Hepatocyte (in vitro differentiated cells): Measurements from ENCODE around the gene BIN1. TPM values are rescaled to one million over a fixed set of nuclear protein-coding genes. Genes with fewer than 3 reads are reported as not detected.

Experiments used
- DNase-seq: peaks from one replicate; pipeline ENCODE4 v3.0.0-alpha.2; 2016; ENCODE audit warnings: low spot score
- H2AFZ ChIP-seq: fragments of 200-600 bp; sonication (generic); 2 replicates; pipeline ENCODE4 v1.6.0; 2016; ENCODE audit warnings: antibody characterized with exemption, mild to moderate bottlenecking
- H3K27ac ChIP-seq: fragments of 200-600 bp; sonication (generic); 2 replicates; pipeline ENCODE4 v1.5.1; 2016; ENCODE audit warnings: mild to moderate bottlenecking
- H3K27me3 ChIP-seq: fragments of 200-600 bp; sonication (generic); 2 replicates; pipeline ENCODE4 v1.6.1; 2016
- H3K36me3 ChIP-seq: fragments of 200-600 bp; sonication (generic); replicated peaks from 2 replicates; pipeline ENCODE4 v1.5.1; 2016; ENCODE audit warnings: low read depth; ENCODE audit not compliant: insufficient read depth
- H3K4me1 ChIP-seq: fragments of 200-600 bp; sonication (generic); 2 replicates; pipeline ENCODE4 v1.5.1; 2016; ENCODE audit warnings: mild to moderate bottlenecking, moderate library complexity; ENCODE audit not compliant: insufficient read depth
- H3K4me2 ChIP-seq: fragments of 200-600 bp; sonication (generic); 2 replicates; pipeline ENCODE4 v1.6.0; 2016
- H3K4me3 ChIP-seq: fragments of 200-600 bp; sonication (generic); 2 replicates; pipeline ENCODE4 v1.5.1; 2016; ENCODE audit warnings: mild to moderate bottlenecking
- H3K79me2 ChIP-seq: fragments of 200-600 bp; sonication (generic); 2 replicates; pipeline ENCODE4 v1.6.0; 2017; ENCODE audit warnings: mild to moderate bottlenecking
- H3K9me2 ChIP-seq: fragments of 200-600 bp; sonication (generic); replicated peaks from 2 replicates; pipeline ENCODE4 v1.6.0; 2017; ENCODE audit warnings: mild to moderate bottlenecking; ENCODE audit not compliant: insufficient read depth
- H3K9me3 ChIP-seq: fragments of 200-600 bp; sonication (generic); 2 replicates; pipeline ENCODE4 v1.5.1; 2016; ENCODE audit warnings: low read depth, mild to moderate bottlenecking
- H4K20me1 ChIP-seq: fragments of 200-600 bp; sonication (generic); 2 replicates; pipeline ENCODE4 v1.6.0; 2016; ENCODE audit warnings: mild to moderate bottlenecking; ENCODE audit not compliant: insufficient read depth, poor library complexity, severe bottlenecking
- EZH2 ChIP-seq: fragments of 200-600 bp; sonication (generic); IDR thresholded peaks from 2 replicates; pipeline ENCODE4 v1.6.1; 2016; ENCODE audit warnings: antibody characterized with exemption, mild to moderate bottlenecking, borderline replicate concordance
- EZH2phosphoT487 ChIP-seq: fragments of 200-600 bp; sonication (generic); IDR thresholded peaks from one replicate; pipeline ENCODE4 v1.6.1; 2018; ENCODE audit warnings: antibody characterized with exemption, mild to moderate bottlenecking, low read depth, moderate library complexity; ENCODE audit not compliant: unreplicated experiment, severe bottlenecking
- polyA plus RNA-seq: library from polyadenylated mRNA; unstranded; fragments of >200 nt; fragmentation: Nextera tagmentation; extraction: Ambion mirVana; gene quantifications from 2 replicates; pipeline ENCODE4 v1.2.1, GENCODE V29; 2016
- small RNA-seq: library from RNA; depleted of rRNA; stranded (forward); fragments of <200 nt; gene quantifications from one replicate; pipeline ENCODE3, GENCODE V24; 2014
- total RNA-seq: library from RNA; depleted of rRNA; stranded (reverse); fragments of >200 nt; gene quantifications from 2 replicates; pipeline ENCODE4 v1.2.3, GENCODE V29; 2014
- TF ChIP-seq, protein P1 (sequence below): fragments of 200-600 bp; sonication (generic); IDR thresholded peaks from 2 replicates; pipeline ENCODE4 v1.5.1; 2016; ENCODE audit warnings: antibody characterized with exemption, mild to moderate bottlenecking; ENCODE audit not compliant: poor library complexity

Gene BIN1
- total and polyA plus RNA-seq, 2 experiments from 2014 or later: 109 to 113 TPM

- Histone ChIP-seq H3K36me3 (no peaks in the 10 kb centered on the region), H3K27ac (peak overlapping the region; percentile 77), H3K9me2 (no peaks in the 10 kb centered on the region), H3K27me3 (no peaks in the 10 kb centered on the region), H3K4me2 (no peak overlapping the region), H3K79me2 (no peaks in the 10 kb centered on the region), H3K9me3 (no peaks in the 10 kb centered on the region), H3K4me3 (no peak overlapping the region), H2AFZ (no peak overlapping the region), H3K4me1 (peaks cover 26% of the 10 kb centered on the region), H4K20me1 (no peaks in the 10 kb centered on the region)
- no peak for DNase-seq
- TF ChIP-seq EZH2: no peak
- no peak for TF ChIP-seq EZH2phosphoT487
- TF ChIP-seq, protein P1, sequence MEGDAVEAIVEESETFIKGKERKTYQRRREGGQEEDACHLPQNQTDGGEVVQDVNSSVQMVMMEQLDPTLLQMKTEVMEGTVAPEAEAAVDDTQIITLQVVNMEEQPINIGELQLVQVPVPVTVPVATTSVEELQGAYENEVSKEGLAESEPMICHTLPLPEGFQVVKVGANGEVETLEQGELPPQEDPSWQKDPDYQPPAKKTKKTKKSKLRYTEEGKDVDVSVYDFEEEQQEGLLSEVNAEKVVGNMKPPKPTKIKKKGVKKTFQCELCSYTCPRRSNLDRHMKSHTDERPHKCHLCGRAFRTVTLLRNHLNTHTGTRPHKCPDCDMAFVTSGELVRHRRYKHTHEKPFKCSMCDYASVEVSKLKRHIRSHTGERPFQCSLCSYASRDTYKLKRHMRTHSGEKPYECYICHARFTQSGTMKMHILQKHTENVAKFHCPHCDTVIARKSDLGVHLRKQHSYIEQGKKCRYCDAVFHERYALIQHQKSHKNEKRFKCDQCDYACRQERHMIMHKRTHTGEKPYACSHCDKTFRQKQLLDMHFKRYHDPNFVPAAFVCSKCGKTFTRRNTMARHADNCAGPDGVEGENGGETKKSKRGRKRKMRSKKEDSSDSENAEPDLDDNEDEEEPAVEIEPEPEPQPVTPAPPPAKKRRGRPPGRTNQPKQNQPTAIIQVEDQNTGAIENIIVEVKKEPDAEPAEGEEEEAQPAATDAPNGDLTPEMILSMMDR: no peak
Observed at GRCh38 chr2:126998486-126998885, 108.5 kb downstream of the BIN1 start.

Small RNA genes lying within 50 kb of the gene (small RNA-seq; reads per million reads assigned to genes)
- not detected for gene RNU7-182P

Other genes with a start within 250 kb of the BIN1 start
- not detected in 2 replicates for gene TEX51, start 208.3 kb downstream of the BIN1 start, total RNA-seq
- gene TEX51, start 208.3 kb downstream of the BIN1 start, polyA plus RNA-seq: not detected in 2 replicates
- gene CYP27C1, start 113.1 kb upstream of the BIN1 start, total RNA-seq: 0.56 and 1.2 TPM in 2 replicates
- 1.3 and 1.4 TPM in 2 replicates for gene CYP27C1, start 113.1 kb upstream of the BIN1 start, polyA plus RNA-seq
- 40.7 and 41.7 TPM in 2 replicates for gene ERCC3, start 187.0 kb upstream of the BIN1 start, total RNA-seq
- gene ERCC3, start 187.0 kb upstream of the BIN1 start, polyA plus RNA-seq: 36.3 and 43.5 TPM in 2 replicates